Testis (tissue), 2 donors: ENCODE results near the gene MTMR3.

Experiments
- CTCF ChIP-seq, 3 experiments: fragments of 450-650 bp in 2 of 3; fragments of 200-600 bp in 1 of 3; sonication (generic) in 1 of 3; IDR thresholded peaks; one replicate each; pipeline ENCODE4 v1.5.1; 2016 to 2019; ENCODE audit warnings: antibody characterized with exemption in 3 of 3, mild to moderate bottlenecking in 2 of 3, moderate library complexity in 1 of 3
- POLR2A ChIP-seq: fragments of 450-650 bp; IDR thresholded peaks from one replicate; pipeline ENCODE4 v1.6.1; 2017; ENCODE audit warnings: antibody characterized with exemption, mild to moderate bottlenecking, moderate library complexity

DNA sequence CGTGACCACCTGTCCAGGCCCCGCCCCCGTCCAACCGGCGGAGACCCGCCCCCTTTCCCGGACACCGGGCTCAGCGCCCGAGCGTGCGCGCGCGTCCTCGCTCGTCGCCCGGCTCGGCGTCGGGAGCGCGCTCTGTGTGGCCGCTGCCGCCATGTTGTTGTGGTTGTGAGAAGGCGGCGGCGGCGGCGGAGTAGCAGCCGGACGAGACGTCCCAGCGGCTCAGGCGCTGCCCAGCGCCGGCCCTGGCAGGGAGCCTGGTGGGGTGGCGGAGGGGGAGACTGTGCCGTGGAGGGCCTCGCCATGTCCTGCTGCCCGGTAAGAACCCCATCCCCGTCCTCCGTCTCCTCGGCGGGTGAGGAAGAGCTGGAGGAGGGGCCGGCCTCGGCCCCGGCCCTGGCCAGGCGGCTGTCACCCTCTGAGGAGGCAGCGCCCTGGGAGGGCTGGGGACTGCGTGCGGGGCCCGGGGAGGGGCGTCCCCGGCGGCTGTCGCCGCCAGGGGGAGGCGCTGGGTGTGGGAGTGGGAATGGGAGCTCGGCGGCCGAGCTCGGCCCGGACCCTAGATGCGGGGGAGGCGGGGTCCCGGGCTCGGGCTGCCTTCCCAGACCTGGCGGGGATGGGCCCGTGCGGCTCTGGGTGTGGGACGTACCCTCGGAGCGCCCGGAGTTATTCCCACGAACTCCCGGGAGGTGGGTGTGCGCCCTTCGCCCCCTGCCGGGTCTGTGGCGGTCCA is at the start of gene MTMR3:
- TF ChIP-seq CTCF (IDR thresholded peaks at IDR 0.05) (peak; percentile 37 to 62 (median 47)), POLR2A (no peak)
